Renal cortex interstitium (tissue), 11 donors: ENCODE results near the gene AGBL1. TPM values are rescaled to one million over a fixed set of nuclear protein-coding genes. Genes with fewer than 3 reads are reported as not detected.

Experiments used
- DNase-seq, 11 donors: peaks; one replicate each; pipeline ENCODE4 v3.0.0-alpha.2; 2013; ENCODE audit warnings: low read depth in 9 of 11, low spot score in 4 of 11; ENCODE audit errors: extremely low read depth in 1 of 11
- polyA plus RNA-seq, 3 donors: library from polyadenylated mRNA; unstranded; fragments of 120-200 nt; gene quantifications; one replicate each; pipeline ENCODE4 v1.2.1, GENCODE V29; 2013; ENCODE audit not compliant: insufficient read length in 3 of 3

Gene AGBL1
- polyA plus RNA-seq, 3 donors: 0.16 to 0.26 (median 0.17) TPM

- no peak for DNase-seq
Observed at GRCh38 chr15:86355361-86355760, 275.7 kb downstream of the AGBL1 start.

- DNase-seq: peak in 2 of 11 donors; percentile 2 to 8
Observed at GRCh38 chr15:86355801-86356200, 276.1 kb downstream of the AGBL1 start.

- no peak for DNase-seq
Observed at GRCh38 chr15:86362555-86362954, 282.9 kb downstream of the AGBL1 start.

GRCh38 chr15:86373147-86373546 is 293.5 kb downstream of the AGBL1 start:
- no peak for DNase-seq

GRCh38 chr15:86375733-86376280 is 296.1 kb downstream of the AGBL1 start:
- no peak for DNase-seq

- DNase-seq: no peak
Observed at GRCh38 chr15:86377914-86378313, 298.2 kb downstream of the AGBL1 start.

- DNase-seq: peak in 5 of 11 donors; percentile 3 to 17 (median 12)
Observed at GRCh38 chr15:86382341-86382740, 302.7 kb downstream of the AGBL1 start.

- no peak for DNase-seq
Observed at GRCh38 chr15:86383611-86384010, 303.9 kb downstream of the AGBL1 start.

- no peak for DNase-seq
Observed at GRCh38 chr15:86384186-86384585, 304.5 kb downstream of the AGBL1 start.

- DNase-seq: no peak
Observed at GRCh38 chr15:86392296-86392695, 312.6 kb downstream of the AGBL1 start.

- no peak for DNase-seq
Observed at GRCh38 chr15:86392874-86393273, 313.2 kb downstream of the AGBL1 start.

- no peak for DNase-seq
Observed at GRCh38 chr15:86394866-86395265, 315.2 kb downstream of the AGBL1 start.

GRCh38 chr15:86399041-86399954 is 319.6 kb downstream of the AGBL1 start:
- DNase-seq: no peak

GRCh38 chr15:86403221-86403620 is 323.6 kb downstream of the AGBL1 start:
- no peak for DNase-seq

GRCh38 chr15:86403914-86404583 is 324.4 kb downstream of the AGBL1 start:
- DNase-seq: no peak

- no peak for DNase-seq
Observed at GRCh38 chr15:86408261-86408660, 328.6 kb downstream of the AGBL1 start.

- no peak for DNase-seq
Observed at GRCh38 chr15:86411916-86412315, 332.2 kb downstream of the AGBL1 start.

- DNase-seq: no peak
Observed at GRCh38 chr15:86413191-86413590, 333.5 kb downstream of the AGBL1 start.

GRCh38 chr15:86425746-86426145 is 346.1 kb downstream of the AGBL1 start:
- no peak for DNase-seq

- no peak for DNase-seq
Observed at GRCh38 chr15:86432861-86433260, 353.2 kb downstream of the AGBL1 start.
